HT1080 (cell line): ENCODE results near the gene TMPRSS5. TPM values are rescaled to one million over a fixed set of nuclear protein-coding genes. Genes with fewer than 3 reads are reported as not detected.
"Not testable (repeated sequence)": the region's sequence is repeated elsewhere in the genome, so short reads cannot be mapped to it uniquely, and the experiment has no call there.

Source experiments
- DNase-seq: peaks from one replicate; pipeline ENCODE4 v3.0.0-alpha.2; 2015; ENCODE audit warnings: low read depth
- total RNA-seq: library from RNA; depleted of rRNA; stranded (reverse); fragments of >200 nt; shearing (Covaris generic); gene quantifications from 2 replicates; pipeline ENCODE4 v1.2.3, GENCODE V29; 2014

Gene TMPRSS5
- total RNA-seq, 1 experiment from 2014 or later, result 0.14 TPM

- peak; percentile 46 for DNase-seq
Measured at GRCh38 chr11:113697756-113698407, 8.2 kb downstream of the TMPRSS5 start.

DNA sequence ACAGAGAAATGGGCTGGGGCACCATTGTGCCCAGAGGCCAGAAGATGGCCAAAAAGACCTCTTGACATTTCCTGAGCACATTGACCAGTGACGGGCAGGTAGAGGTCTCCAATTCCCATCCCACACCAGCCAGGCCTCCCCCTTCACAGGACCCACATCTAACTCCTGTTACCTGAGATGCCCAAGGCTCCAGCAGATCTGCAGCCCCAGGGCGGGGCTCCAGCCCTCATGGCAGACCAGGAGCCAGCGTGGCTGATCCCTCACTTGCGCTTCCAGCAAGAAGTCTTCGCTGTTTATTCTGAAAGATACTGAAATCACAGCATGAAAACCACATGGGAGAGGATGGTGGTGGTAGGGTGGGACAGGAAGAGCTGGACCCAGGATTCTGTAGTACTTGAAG lies 9.0 kb downstream of the TMPRSS5 start:
- no peak for DNase-seq

DNA sequence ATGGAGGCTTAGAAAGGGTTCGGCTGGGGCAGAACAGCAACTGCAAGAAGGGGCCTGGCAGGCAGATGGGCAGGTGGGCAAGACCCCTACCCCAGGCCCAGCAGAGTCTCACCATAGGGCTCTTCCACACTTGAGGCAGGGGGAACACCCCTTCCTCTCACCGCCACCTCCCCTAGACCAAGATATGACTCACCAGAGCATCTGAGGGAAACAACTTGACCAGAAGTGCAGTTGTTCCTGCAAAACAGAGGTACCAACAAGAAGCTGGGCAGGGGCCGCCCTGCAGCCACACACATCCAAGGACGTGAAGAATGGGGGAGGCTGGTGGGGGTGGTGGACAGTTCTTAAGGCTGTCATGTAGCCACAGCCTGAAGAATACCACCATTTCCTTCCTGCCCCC lies 10.9 kb downstream of the TMPRSS5 start:
- DNase-seq, result no peak

DNA sequence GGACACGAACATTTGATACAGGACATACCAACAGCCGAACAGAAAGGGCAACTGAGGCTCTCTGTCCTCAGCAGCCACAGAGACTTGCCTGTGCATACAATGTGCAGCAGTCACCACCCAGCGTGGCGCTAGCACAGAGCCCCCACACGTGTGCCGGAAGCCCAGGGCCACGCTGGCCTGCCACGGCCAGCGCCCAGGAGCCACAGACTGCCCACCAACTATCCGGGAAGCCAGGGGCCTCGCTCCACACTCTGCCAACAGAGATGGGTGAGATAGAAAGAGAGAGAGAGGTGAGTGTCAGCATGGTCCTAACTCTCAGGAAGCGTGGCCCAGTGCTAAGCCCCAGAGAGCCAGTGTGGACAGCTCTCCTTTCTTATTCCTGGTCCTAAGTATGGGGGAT lies 11.7 kb downstream of the TMPRSS5 start:
- DNase-seq, result no peak

- DNase-seq, result no peak
Measured at GRCh38 chr11:113693030-113693429, 13.1 kb downstream of the TMPRSS5 start.

GRCh38 chr11:113690619-113691569 lies 15.2 kb downstream of the TMPRSS5 start:
- peak; percentile 96 for DNase-seq

DNA sequence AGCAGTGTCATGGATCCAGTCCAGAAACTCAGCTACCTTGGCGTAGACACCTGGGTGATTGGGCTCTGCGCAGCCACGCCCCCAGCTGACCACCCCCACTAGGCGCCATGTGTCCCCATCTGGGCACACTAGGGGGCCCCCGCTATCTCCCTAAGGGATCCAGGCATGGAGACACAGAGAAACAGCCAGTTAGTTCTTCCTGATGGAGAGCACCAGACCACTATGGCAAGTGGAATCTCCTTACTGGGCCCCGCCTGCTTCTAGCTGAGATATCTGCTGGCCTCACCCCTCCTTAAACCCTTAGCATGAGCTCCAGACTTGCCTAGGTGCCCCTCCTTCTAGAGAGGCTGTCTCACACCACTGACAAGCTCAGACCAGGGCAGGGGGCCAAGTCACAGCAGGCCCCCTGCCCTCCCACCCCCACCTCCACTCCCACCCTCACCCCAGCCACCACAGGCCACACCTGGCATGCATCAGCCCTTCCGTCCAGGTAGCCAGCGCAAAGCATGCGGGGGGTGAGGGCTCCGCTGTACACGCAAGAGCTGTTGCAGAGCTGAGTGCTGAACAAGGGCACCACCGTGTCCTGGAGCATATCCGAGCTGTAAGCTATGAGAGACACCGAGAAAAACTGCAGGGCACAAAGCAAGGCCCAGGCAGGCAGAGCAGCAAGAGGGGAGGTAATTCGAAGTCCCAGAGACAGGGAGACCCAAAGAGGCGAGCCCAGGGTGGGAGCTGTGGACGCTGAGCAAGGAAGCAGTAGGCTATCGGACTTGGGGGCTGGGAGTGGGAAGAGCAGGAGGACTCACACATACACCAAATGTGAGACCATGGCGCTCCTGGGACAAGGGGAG lies 16.1 kb downstream of the TMPRSS5 start:
- DNase-seq, result no peak

DNA sequence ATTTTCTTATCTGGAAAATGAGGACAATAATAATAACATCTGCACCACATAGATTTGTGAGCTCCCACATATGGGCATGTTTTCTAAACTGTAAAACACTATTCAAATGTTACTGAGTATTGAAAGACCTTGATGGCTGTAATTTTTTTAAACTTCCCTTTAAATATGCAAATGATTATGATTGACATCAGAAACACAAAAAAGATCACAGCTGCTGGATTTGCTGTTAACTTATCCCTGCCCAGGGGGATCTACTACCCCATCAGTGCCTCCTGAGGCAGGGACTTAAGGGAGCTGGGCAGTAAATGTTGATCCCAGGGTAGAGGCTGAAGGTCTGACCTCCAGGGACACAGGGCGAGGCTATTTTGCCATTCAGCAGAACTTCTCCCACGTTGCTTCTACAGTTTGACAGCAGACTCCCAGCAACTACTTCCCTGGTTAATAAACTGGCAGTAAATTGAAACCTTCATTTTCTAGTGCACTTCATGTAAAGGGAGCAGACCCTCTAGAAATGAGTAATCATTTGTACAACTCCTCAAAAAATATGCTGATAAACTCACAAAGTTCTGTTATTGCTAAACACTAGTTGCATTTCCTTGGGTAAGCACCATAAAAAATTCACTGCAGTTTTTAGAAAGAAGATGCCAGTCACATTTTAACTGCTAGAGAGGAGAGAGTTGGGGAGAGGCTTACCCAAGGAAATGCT lies 20.3 kb downstream of the TMPRSS5 start:
- DNase-seq, result no peak

DNA sequence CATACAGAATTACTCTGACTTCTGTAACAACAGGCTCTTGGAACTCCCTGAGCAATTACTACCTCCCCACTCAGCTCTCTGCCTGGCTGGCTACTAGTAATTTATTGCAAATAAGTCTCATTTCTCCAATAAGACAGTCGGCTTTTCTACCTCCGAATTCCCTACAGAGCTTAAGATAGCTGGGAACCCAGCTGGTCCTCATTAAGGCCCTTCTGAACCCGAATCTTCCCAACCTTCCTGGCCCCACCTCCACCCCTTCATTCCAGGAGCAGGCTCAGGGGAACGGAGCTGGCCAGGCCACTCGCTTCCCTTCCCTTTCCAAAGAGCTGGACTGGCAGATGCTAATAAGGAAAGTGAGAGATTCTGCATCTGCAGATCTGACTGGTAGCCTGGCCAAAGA lies 21.6 kb downstream of the TMPRSS5 start:
- no peak for DNase-seq

DNA sequence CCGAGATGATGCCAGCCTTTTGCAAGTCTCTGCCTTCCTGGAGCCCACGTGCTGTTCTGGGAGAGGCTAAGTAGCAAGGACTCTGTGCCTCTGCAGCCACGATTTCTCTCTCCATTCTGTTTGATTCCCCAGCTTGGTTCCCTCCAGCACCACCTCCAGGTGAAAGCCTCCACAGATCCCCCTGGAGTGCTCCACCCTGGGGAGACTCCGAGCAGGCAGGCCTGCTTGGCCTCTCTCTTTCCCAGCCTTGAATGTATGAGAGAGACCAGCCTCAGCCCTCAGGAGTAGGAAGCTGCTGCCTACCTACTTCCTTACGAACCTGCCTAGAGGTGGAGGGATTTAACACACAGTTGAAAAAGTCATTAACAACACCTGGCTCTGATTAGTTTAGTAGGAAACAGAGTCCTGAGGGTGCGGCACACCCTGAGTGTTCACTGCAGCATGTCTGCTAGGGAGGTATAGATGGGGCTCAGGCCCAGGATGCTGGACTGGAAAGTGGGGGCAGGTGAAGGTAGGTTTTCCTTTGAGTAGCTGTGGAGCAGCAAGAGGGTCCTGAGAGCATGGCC lies 22.5 kb downstream of the TMPRSS5 start:
- DNase-seq, result no peak

DNA sequence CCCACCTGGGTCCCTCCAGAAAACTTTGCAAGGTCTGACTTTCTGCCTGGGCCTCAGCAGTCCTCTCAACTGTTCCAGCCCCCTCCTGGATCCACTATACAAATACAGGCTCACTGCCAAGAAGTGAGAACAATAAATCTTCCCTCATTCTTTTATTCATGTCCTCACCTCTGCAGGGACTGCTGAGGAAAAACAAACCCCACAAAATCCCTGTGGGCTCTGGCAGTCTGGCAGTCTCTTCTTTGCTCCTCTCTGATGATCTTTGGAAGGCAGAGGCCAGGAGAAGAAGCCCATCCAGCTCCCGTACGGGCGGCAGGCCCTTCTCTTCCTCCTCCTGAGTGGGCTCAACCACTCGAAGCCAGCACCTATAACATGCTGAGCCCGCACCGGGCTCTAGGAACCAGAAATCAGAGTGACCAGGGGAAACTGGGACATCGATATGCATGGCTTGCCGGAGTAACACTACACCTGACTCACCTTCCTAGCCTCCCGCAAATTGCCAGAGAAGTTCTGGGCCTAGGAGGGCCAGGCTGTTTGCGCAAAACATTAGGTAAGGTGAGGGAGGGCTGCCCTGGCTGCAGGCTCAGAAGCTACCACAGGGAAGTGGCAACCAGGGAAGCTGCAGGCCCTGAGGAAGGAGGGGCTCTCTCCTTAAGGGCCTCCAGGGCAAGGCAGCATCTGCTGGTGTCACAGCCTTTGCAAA lies 24.2 kb downstream of the TMPRSS5 start:
- peak; percentile 42 for DNase-seq

GRCh38 chr11:113681282-113681681 lies 24.8 kb downstream of the TMPRSS5 start:
- no peak for DNase-seq

GRCh38 chr11:113677685-113678084 lies 28.4 kb downstream of the TMPRSS5 start:
- DNase-seq, result no peak

- no peak for DNase-seq
Measured at GRCh38 chr11:113675565-113675964, 30.5 kb downstream of the TMPRSS5 start.

GRCh38 chr11:113675003-113675561 lies 31.0 kb downstream of the TMPRSS5 start:
- peak; percentile 98 for DNase-seq

DNA sequence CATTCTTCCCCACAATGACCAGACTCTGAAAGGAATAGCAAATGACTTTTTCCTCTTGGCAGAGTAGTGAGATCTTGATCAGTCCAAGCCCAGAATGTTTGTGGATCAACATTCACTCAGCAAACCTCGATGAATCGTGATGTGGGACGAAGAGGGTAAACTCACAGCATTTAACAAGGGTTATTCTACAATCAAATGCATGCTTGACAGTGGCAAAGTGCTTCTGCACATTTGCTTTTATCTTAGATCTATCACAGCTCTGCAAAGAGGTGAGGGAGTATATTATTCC lies 31.8 kb downstream of the TMPRSS5 start:
- peak; percentile 32 for DNase-seq

- DNase-seq, result no peak
Measured at GRCh38 chr11:113673550-113674396, 32.3 kb downstream of the TMPRSS5 start.

DNA sequence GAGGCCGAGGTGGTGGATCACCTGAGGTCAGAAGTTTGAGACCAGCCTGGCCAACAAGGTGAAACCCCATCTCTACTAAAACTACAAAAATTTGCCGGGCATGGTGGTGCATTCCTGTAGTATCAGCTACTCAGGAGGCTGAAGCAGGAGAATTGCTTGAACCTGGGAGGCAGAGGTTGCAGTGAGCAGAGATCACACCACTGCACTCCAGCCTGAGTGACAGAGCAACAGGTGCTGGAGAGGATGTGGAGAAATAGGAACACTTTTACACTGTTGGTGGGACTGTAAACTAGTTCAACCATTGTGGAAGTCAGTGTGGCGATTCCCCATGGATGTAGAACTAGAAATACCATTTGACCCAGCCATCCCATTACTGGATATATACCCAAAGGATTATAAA lies 34.2 kb downstream of the TMPRSS5 start:
- DNase-seq, result not testable (repeated sequence)

DNA sequence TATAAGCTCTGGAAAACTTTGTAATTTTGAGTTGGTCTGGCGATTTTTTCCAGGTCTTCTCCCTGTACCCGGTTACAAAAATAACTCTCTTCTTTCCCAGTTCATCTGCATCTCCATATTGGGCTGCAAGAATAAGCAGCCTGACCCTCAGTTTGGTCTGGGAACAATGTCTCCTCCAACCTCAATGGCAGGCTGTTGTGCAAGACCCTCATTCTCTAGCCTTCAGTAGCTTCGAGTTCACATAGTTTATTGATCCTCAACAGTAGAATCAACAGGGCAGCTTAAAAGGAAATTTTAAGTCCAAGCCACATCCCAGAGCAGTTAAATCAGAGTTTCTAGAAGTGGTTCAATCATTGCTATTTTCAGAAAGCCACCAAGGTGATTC lies 35.3 kb downstream of the TMPRSS5 start:
- no peak for DNase-seq
